Endodermal cell (in vitro differentiated cells): ENCODE data around the gene ZNF423. TPM values are rescaled to one million over a fixed set of nuclear protein-coding genes. Genes with fewer than 3 reads are reported as not detected.
A peak's percentile ranks its signal among the peaks of the same experiment; 100 is the strongest.

Experiments used
- DNase-seq: peaks from one replicate; pipeline ENCODE4 v3.0.0-alpha.2; 2017
- H3K27ac ChIP-seq: 2 replicates; pipeline ENCODE4 v1.5.1; 2013; ENCODE audit warnings: mild to moderate bottlenecking, low read depth, low read length, moderate library complexity
- H3K27me3 ChIP-seq: 2 replicates; pipeline ENCODE4 v1.6.1; 2013; ENCODE audit warnings: mild to moderate bottlenecking, low read length, moderate library complexity; ENCODE audit not compliant: insufficient read depth, control insufficient read depth, poor library complexity, severe bottlenecking
- H3K36me3 ChIP-seq: 2 replicates; pipeline ENCODE4 v1.7.0; 2013; ENCODE audit warnings: mild to moderate bottlenecking, low read length, moderate library complexity; ENCODE audit not compliant: control insufficient read depth, insufficient read depth
- H3K4me1 ChIP-seq: one replicate; pipeline ENCODE4 v1.7.0; 2013; ENCODE audit warnings: low read length; ENCODE audit not compliant: control insufficient read depth, insufficient read depth
- H3K4me3 ChIP-seq: 2 replicates; pipeline ENCODE4 v1.5.1; 2013; ENCODE audit warnings: mild to moderate bottlenecking, low read length, moderate library complexity
- H3K9ac ChIP-seq: 2 replicates; pipeline ENCODE4 v1.6.1; 2013; ENCODE audit warnings: mild to moderate bottlenecking, low read length, moderate library complexity; ENCODE audit not compliant: poor library complexity, severe bottlenecking; ENCODE audit errors: extremely low read depth
- H3K9me3 ChIP-seq: 2 replicates; pipeline ENCODE4 v1.6.1; 2013; ENCODE audit warnings: mild to moderate bottlenecking, low read length, moderate library complexity; ENCODE audit not compliant: control insufficient read depth
- H3K27ac Mint-ChIP-seq: 2 replicates; pipeline ENCODE4 v1.8.0; 2020; ENCODE audit warnings: mixed read lengths
- H3K27me3 Mint-ChIP-seq: 2 replicates; pipeline ENCODE4 v1.8.0; 2021; ENCODE audit warnings: mild to moderate bottlenecking, mixed read lengths; ENCODE audit not compliant: insufficient read depth
- H3K36me3 Mint-ChIP-seq: 2 replicates; pipeline ENCODE4 v1.8.0; 2020; ENCODE audit warnings: low read depth, mixed read lengths
- H3K4me1 Mint-ChIP-seq: 2 replicates; pipeline ENCODE4 v1.8.0; 2020; ENCODE audit warnings: mixed read lengths
- H3K4me3 Mint-ChIP-seq: 2 replicates; pipeline ENCODE4 v1.8.0; 2020; ENCODE audit warnings: mild to moderate bottlenecking, moderate library complexity, mixed read lengths
- H3K9me3 Mint-ChIP-seq: 2 replicates; pipeline ENCODE4 v1.8.0; 2020; ENCODE audit warnings: mild to moderate bottlenecking, mixed read lengths
- CTCF ChIP-seq: fragments of 200-600 bp; sonication (generic); conservative IDR thresholded peaks from 2 replicates; pipeline ENCODE4 v1.5.0; 2021; ENCODE audit warnings: antibody characterized with exemption, mild to moderate bottlenecking
- WGBS, 2 experiments: methylation state at CpG; one replicate each; pipeline versions ENCODE4 v1.1.5 to v1.1.7; 2013; ENCODE audit warnings: missing lambda C conversion rate in 2 of 2, mixed read lengths in 1 of 2; ENCODE audit not compliant: insufficient coverage in 1 of 2, insufficient read length in 1 of 2; 5-methylcytosine and 5-hydroxymethylcytosine counted together
- total RNA-seq, 2 donors: library from RNA; stranded (reverse); fragmentation: NEBNext Ultra II Directional in 1 of 2; extraction: Animal tissue kit (Norgen Biotek cat#: 25700) in 1 of 2; gene quantifications; 2 replicates in 1 of 2; 3 replicates in 1 of 2; pipeline ENCODE4 v1.2.1, GENCODE V29; 2021

Gene ZNF423
- total RNA-seq, 2 donors from 2014 or later = 30.3 to 41.9 TPM

GRCh38 chr16:49834531-49835151, 21.3 kb downstream of the ZNF423 start:
- Histone ChIP-seq H3K4me1 (peaks cover 24% of the 10 kb centered on the region), H3K9me3 (no peaks in the 10 kb centered on the region), H3K36me3 (no peaks in the 10 kb centered on the region), H3K4me3 (no peak overlapping the region), H3K27me3 (no peaks in the 10 kb centered on the region), H3K9ac (no peak overlapping the region), H3K27ac (peak overlapping the region; percentile 82)
- WGBS, 2 experiments = 43 to 48% methylated on average over 2 to 19 of the region's 19 CpGs
- Mint-ChIP-seq H3K4me3 (no peak overlapping the region), H3K27ac (no peak overlapping the region), H3K27me3 (no peaks in the 10 kb centered on the region), H3K36me3 (no peaks in the 10 kb centered on the region), H3K9me3 (no peaks in the 10 kb centered on the region), H3K4me1 (peaks cover 55% of the 10 kb centered on the region)
- TF ChIP-seq CTCF = no peak
- peak; percentile 72 for DNase-seq

- Mint-ChIP-seq H3K4me3 (no peak overlapping the region), H3K27ac (no peak overlapping the region), H3K4me1 (peaks cover 59% of the 10 kb centered on the region), H3K9me3 (no peaks in the 10 kb centered on the region), H3K36me3 (no peaks in the 10 kb centered on the region), H3K27me3 (no peaks in the 10 kb centered on the region)
- no peak for TF ChIP-seq CTCF
- H3K36me3 ChIP-seq = no peaks in the 10 kb centered on the region
- no peak for DNase-seq
- WGBS, 2 experiments = 85 to 87% methylated on average over 5 to 13 of the region's 13 CpGs
- H3K27ac ChIP-seq = peak overlapping the region; percentile 82
- no peaks in the 10 kb centered on the region for H3K27me3 ChIP-seq
- no peak overlapping the region for H3K4me3 ChIP-seq
- H3K4me1 ChIP-seq = peaks cover 24% of the 10 kb centered on the region
- H3K9me3 ChIP-seq = no peaks in the 10 kb centered on the region
- H3K9ac ChIP-seq = no peak overlapping the region
These were observed 21.9 kb downstream of the ZNF423 start for GRCh38 chr16:49833796-49834530.

- Mint-ChIP-seq H3K27me3 (no peaks in the 10 kb centered on the region), H3K4me1 (peaks cover 66% of the 10 kb centered on the region), H3K36me3 (no peaks in the 10 kb centered on the region), H3K9me3 (no peaks in the 10 kb centered on the region), H3K4me3 (no peak overlapping the region), H3K27ac (peak overlapping the region; percentile 6)
- no peaks in the 10 kb centered on the region for H3K27me3 ChIP-seq
- TF ChIP-seq CTCF = no peak
- 77 to 82% methylated on average over 11 of the region's 11 CpGs for WGBS, 2 experiments
- H3K4me1 ChIP-seq = peaks cover 24% of the 10 kb centered on the region
- no peak overlapping the region for H3K4me3 ChIP-seq
- DNase-seq = no peak
- no peaks in the 10 kb centered on the region for H3K36me3 ChIP-seq
- no peak overlapping the region for H3K9ac ChIP-seq
- peak overlapping the region; percentile 51 for H3K27ac ChIP-seq
- H3K9me3 ChIP-seq = no peaks in the 10 kb centered on the region
These were observed 22.8 kb downstream of the ZNF423 start for GRCh38 chr16:49833085-49833484.
